ENCODE measurements around the gene DOCK10. TPM values are rescaled to one million over a fixed set of nuclear protein-coding genes. Genes with fewer than 3 reads are reported as not detected.
"Not testable (repeated sequence)": the region's sequence is repeated elsewhere in the genome, so short reads cannot be mapped to it uniquely, and the experiment has no call there.

Gene DOCK10
- total RNA-seq, 1 donor from 2014 or later = 2.3 TPM

GRCh38 chr2:225052703-225053102 lies 10.4 kb upstream of the DOCK10 start:
- no peak for DNase-seq (ENCODE audit: missing footprints)
- intact Hi-C loops (cut with DNase I) = no loop called here
- no peak for ATAC-seq

GRCh38 chr2:225047502-225047901 lies 5.2 kb upstream of the DOCK10 start:
- DNase-seq (ENCODE audit: missing footprints); intact Hi-C loops (cut with DNase I); ATAC-seq: not testable (repeated sequence)

- DNase-seq (ENCODE audit: missing footprints) = no peak
- intact Hi-C loops (cut with DNase I) = no loop called here
- ATAC-seq = no peak
Measured at GRCh38 chr2:225042800-225043167, 516 bp upstream of the DOCK10 start.

- ATAC-seq (no peak), DNase-seq (ENCODE audit: missing footprints) (peak; percentile 55)
- intact Hi-C loops (cut with DNase I) = no loop called here
Measured at GRCh38 chr2:225041207-225041850, 939 bp downstream of the DOCK10 start.

GRCh38 chr2:225040856-225041206 lies 1.4 kb downstream of the DOCK10 start:
- ATAC-seq = no peak
- intact Hi-C loops (cut with DNase I) = no loop called here
- DNase-seq (ENCODE audit: missing footprints) = peak; percentile 20

- no peak for DNase-seq (ENCODE audit: missing footprints)
- ATAC-seq = no peak
- intact Hi-C loops (cut with DNase I) = no loop called here
Measured at GRCh38 chr2:225040142-225040541, 2.1 kb downstream of the DOCK10 start.

GRCh38 chr2:225038231-225038523 lies 4.1 kb downstream of the DOCK10 start:
- DNase-seq (ENCODE audit: missing footprints) (no peak), ATAC-seq (no peak)

GRCh38 chr2:225037415-225038230 lies 4.6 kb downstream of the DOCK10 start:
- DNase-seq (ENCODE audit: missing footprints) (no peak), ATAC-seq (no peak)
- intact Hi-C loops (cut with DNase I) = no loop called here

More at GRCh38 chr2:225038231-225038523, 4.1 kb downstream of the DOCK10 start:
- intact Hi-C loops (cut with DNase I) = no loop called here

GRCh38 chr2:225036431-225036830 lies 5.8 kb downstream of the DOCK10 start:
- no peak for DNase-seq (ENCODE audit: missing footprints)
- intact Hi-C loops (cut with DNase I) = no loop called here
- ATAC-seq = no peak

- intact Hi-C loops (cut with DNase I) = no loop called here
- DNase-seq (ENCODE audit: missing footprints) = no peak
- no peak for ATAC-seq
Measured at GRCh38 chr2:225033440-225034318, 8.6 kb downstream of the DOCK10 start.

GRCh38 chr2:225032246-225032645 lies 10.0 kb downstream of the DOCK10 start:
- ATAC-seq = no peak
- intact Hi-C loops (cut with DNase I) = no loop called here
- DNase-seq (ENCODE audit: missing footprints) = no peak

- ATAC-seq (no peak), DNase-seq (ENCODE audit: missing footprints) (peak; percentile 28)
- intact Hi-C loops (cut with DNase I) = no loop called here
Measured at GRCh38 chr2:225031599-225031998, 10.7 kb downstream of the DOCK10 start.

- DNase-seq (ENCODE audit: missing footprints) (no peak), ATAC-seq (no peak)
- intact Hi-C loops (cut with DNase I) = no loop called here
Measured at GRCh38 chr2:225030893-225031292, 11.4 kb downstream of the DOCK10 start.

- DNase-seq (ENCODE audit: missing footprints) = peak; percentile 28
- intact Hi-C loops (cut with DNase I) = no loop called here
- ATAC-seq = no peak
Measured at GRCh38 chr2:225030203-225030602, 12.1 kb downstream of the DOCK10 start.

GRCh38 chr2:225028572-225028971 lies 13.7 kb downstream of the DOCK10 start:
- intact Hi-C loops (cut with DNase I) = no loop called here
- no peak for DNase-seq (ENCODE audit: missing footprints)
- ATAC-seq = no peak

GRCh38 chr2:225027061-225027762 lies 15.1 kb downstream of the DOCK10 start:
- DNase-seq (ENCODE audit: missing footprints) = no peak
- ATAC-seq = no peak
- intact Hi-C loops (cut with DNase I) = no loop called here

GRCh38 chr2:225025917-225026571 lies 16.2 kb downstream of the DOCK10 start:
- DNase-seq (ENCODE audit: missing footprints) (peak; percentile 27), ATAC-seq (peak; percentile 37)
- intact Hi-C loops (cut with DNase I) = no loop called here

- intact Hi-C loops (cut with DNase I) = no loop called here
- no peak for DNase-seq (ENCODE audit: missing footprints)
- no peak for ATAC-seq
Measured at GRCh38 chr2:225022188-225022587, 20.1 kb downstream of the DOCK10 start.

All from Right ventricle myocardium inferior (tissue), 1 donor.